Fibroblast of lung (primary cell): ENCODE measurements around the gene COL10A1.

Experiments
- CTCF ChIP-seq, 2 donors: IDR thresholded peaks in 1 of 2; conservative IDR thresholded peaks in 1 of 2; 1 replicate in 1 of 2; 2 replicates in 1 of 2; pipeline ENCODE4 v1.5.1; 2011 to 2012; ENCODE audit warnings: low read length in 2 of 2, control low read depth in 1 of 2, inconsistent platforms in 1 of 2, low read depth in 1 of 2, mild to moderate bottlenecking in 1 of 2
- EZH2 ChIP-seq: IDR thresholded peaks from 2 replicates; pipeline ENCODE4 v1.5.1; 2012; ENCODE audit warnings: low read length, control low read depth, mild to moderate bottlenecking; ENCODE audit errors: missing control alignments

DNA sequence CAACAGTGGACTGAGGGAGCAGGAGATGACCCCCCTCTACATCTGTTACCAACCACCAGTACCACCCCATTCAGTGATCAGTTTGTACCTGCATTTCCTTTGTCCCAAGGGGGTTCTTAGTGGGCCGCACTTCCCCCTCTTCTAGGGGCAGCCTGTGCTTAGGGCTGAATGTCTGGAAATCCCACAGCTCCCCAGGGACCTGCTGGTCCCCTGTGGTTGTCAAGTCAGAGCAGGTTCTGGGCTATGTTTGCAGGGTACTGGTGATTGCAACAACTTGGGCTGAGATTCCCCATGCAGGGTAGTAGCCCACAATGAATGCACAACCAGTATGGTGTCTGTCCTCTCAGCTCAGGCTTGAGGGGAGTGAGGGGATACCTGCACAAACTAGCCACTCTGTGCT is 39.7 kb upstream of the COL10A1 start:
- TF ChIP-seq CTCF (conservative IDR thresholded peaks at IDR 0.05 in 1 of 2, IDR thresholded peaks at IDR 0.05 in 1 of 2; ENCODE audit: low read depth in 1 of 2, low read length in 2 of 2) = no peak
- TF ChIP-seq EZH2 = no peak
